ENCODE data around the gene UMODL1. TPM values are rescaled to one million over a fixed set of nuclear protein-coding genes. Genes with fewer than 3 reads are reported as not detected.

UMODL1 gene
- total and polyA plus RNA-seq, 2 of the 13 experiments (the other 11 are each of a cell fraction or from before 2014, with no cell fraction given), result not detected

DNA sequence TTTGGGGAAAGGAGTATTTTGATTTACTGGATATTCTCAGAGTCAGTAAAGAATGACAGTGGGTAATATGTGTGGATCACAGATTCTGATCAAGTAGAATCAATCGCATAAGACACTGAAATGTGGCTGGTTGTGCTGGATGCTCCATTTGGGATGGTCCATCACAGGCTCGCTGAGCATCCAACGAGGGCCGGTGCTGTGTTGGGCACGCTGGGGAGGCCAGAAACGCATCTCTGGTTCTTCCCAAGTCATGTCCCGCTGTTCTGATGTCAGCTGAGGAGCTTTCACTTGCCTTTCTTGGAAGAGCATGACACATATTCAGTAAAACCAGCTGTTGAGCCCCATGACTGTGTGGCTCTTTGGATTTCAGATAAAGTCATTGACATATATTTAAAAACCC, 72.0 kb downstream of the UMODL1 start:
- ChIA-PET POLR2A (no interaction called here), CTCF (ENCODE audit: low intra/inter-chr PET ratio, low total read pairs) (no interaction called here)
- no peak for DNase-seq (ENCODE audit: low spot score)
- no peaks in the 10 kb centered on the region for H3K9me3 ChIP-seq (ENCODE audit: low read length)
- no peak for ATAC-seq
- H2AFZ ChIP-seq (ENCODE audit: low read length), result no peak overlapping the region
- FAIRE-seq, result no peak
- peaks cover 4 to 28% of the 10 kb centered on the region in 2 experiments; a peak in 3 of 5 replicates for H3K27me3 ChIP-seq (ENCODE audit: control insufficient read depth in 1 of 2, insufficient read depth in 2 of 2, low read length in 2 of 2)
- H3K36me3 ChIP-seq (replicated peaks in 1 of 2; ENCODE audit: control insufficient read depth in 1 of 2, insufficient read depth in 2 of 2, low read length in 2 of 2), result no peaks in the 10 kb centered on the region
- peaks cover 7% of the 10 kb centered on the region; the same call in 1 of the 2 replicates for H3K4me1 ChIP-seq (ENCODE audit: insufficient read depth, low read length)
- H3K4me3 ChIP-seq (replicated peaks in 1 of 3; ENCODE audit: insufficient read depth in 1 of 3, low read depth in 2 of 3, low read length in 3 of 3), result no peak overlapping the region
- WGBS (ENCODE audit: low lambda C conversion rate), result 41% methylated on average over 2 of the region's 7 CpGs
- intact Hi-C loops (cut with micrococcal nuclease; ENCODE audit: unreplicated experiment), result no loop called here
- H3K4me2 ChIP-seq (ENCODE audit: low read depth, low read length), result no peak overlapping the region
- BruUV-seq (replicated peaks), result no TSS peak
- no peak overlapping the region for H3K9ac ChIP-seq (ENCODE audit: insufficient read depth, low read depth, low read length)
- H3K79me2 ChIP-seq (ENCODE audit: insufficient read depth, low read length), result no peaks in the 10 kb centered on the region
- no peaks in the 10 kb centered on the region for H4K20me1 ChIP-seq (ENCODE audit: insufficient read depth, low read length)
- in situ Hi-C loops (cut with HindIII; ENCODE audit: extremely low pct_ligation_motif_present, low pct_unique_long_range_greater_than_20kb), result no loop called here
- no peak overlapping the region for H3K27ac ChIP-seq (ENCODE audit: extremely low read length, insufficient read depth, low read length)
- TF ChIP-seq ZNF383 (CRISPR knock-in tag; IDR thresholded peaks at IDR 0.05; ENCODE audit: borderline replicate concordance) (no peak), KDM4B (CRISPR knock-in tag; IDR thresholded peaks at IDR 0.05) (no peak), SP5 (CRISPR knock-in tag; IDR thresholded peaks at IDR 0.05; ENCODE audit: borderline replicate concordance, low read depth) (no peak), RXRB (CRISPR knock-in tag; IDR thresholded peaks at IDR 0.05; ENCODE audit: borderline replicate concordance) (no peak), ZNF329 (CRISPR knock-in tag; IDR thresholded peaks at IDR 0.05; ENCODE audit: low read depth) (no peak), NR2C2 (CRISPR knock-in tag; IDR thresholded peaks at IDR 0.05; ENCODE audit: borderline replicate concordance) (no peak), IRX3 (CRISPR knock-in tag; IDR thresholded peaks at IDR 0.05; ENCODE audit: borderline replicate concordance, low read depth) (no peak), KDM2A (CRISPR knock-in tag; IDR thresholded peaks at IDR 0.05; ENCODE audit: borderline replicate concordance, low read depth) (no peak), ZIK1 (CRISPR knock-in tag; IDR thresholded peaks at IDR 0.05; ENCODE audit: borderline replicate concordance, low read depth) (no peak), SP4 (CRISPR knock-in tag; IDR thresholded peaks at IDR 0.05) (no peak), ZNF136 (CRISPR knock-in tag; IDR thresholded peaks at IDR 0.05; ENCODE audit: low read depth) (no peak), NFYB (CRISPR knock-in tag; IDR thresholded peaks at IDR 0.05) (no peak), ZNF772 (CRISPR knock-in tag; IDR thresholded peaks at IDR 0.05) (no peak), PAX8 (CRISPR knock-in tag; IDR thresholded peaks at IDR 0.05; ENCODE audit: borderline replicate concordance) (no peak)
- TF ChIP-seq, protein P1, sequence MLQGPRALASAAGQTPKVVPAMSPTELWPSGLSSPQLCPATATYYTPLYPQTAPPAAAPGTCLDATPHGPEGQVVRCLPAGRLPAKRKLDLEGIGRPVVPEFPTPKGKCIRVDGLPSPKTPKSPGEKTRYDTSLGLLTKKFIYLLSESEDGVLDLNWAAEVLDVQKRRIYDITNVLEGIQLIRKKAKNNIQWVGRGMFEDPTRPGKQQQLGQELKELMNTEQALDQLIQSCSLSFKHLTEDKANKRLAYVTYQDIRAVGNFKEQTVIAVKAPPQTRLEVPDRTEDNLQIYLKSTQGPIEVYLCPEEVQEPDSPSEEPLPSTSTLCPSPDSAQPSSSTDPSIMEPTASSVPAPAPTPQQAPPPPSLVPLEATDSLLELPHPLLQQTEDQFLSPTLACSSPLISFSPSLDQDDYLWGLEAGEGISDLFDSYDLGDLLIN (CRISPR knock-in tag; IDR thresholded peaks at IDR 0.05; ENCODE audit: borderline replicate concordance), result no peak
- TF ChIP-seq, protein P2, sequence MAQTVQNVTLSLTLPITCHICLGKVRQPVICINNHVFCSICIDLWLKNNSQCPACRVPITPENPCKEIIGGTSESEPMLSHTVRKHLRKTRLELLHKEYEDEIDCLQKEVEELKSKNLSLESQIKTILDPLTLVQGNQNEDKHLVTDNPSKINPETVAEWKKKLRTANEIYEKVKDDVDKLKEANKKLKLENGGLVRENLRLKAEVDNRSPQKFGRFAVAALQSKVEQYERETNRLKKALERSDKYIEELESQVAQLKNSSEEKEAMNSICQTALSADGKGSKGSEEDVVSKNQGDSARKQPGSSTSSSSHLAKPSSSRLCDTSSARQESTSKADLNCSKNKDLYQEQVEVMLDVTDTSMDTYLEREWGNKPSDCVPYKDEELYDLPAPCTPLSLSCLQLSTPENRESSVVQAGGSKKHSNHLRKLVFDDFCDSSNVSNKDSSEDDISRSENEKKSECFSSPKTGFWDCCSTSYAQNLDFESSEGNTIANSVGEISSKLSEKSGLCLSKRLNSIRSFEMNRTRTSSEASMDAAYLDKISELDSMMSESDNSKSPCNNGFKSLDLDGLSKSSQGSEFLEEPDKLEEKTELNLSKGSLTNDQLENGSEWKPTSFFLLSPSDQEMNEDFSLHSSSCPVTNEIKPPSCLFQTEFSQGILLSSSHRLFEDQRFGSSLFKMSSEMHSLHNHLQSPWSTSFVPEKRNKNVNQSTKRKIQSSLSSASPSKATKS (CRISPR knock-in tag; IDR thresholded peaks at IDR 0.05), result no peak
- TF ChIP-seq, protein P3, sequence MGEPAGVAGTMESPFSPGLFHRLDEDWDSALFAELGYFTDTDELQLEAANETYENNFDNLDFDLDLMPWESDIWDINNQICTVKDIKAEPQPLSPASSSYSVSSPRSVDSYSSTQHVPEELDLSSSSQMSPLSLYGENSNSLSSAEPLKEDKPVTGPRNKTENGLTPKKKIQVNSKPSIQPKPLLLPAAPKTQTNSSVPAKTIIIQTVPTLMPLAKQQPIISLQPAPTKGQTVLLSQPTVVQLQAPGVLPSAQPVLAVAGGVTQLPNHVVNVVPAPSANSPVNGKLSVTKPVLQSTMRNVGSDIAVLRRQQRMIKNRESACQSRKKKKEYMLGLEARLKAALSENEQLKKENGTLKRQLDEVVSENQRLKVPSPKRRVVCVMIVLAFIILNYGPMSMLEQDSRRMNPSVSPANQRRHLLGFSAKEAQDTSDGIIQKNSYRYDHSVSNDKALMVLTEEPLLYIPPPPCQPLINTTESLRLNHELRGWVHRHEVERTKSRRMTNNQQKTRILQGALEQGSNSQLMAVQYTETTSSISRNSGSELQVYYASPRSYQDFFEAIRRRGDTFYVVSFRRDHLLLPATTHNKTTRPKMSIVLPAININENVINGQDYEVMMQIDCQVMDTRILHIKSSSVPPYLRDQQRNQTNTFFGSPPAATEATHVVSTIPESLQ (CRISPR knock-in tag; conservative IDR thresholded peaks at IDR 0.05), result no peak
- TF ChIP-seq, protein P4, sequence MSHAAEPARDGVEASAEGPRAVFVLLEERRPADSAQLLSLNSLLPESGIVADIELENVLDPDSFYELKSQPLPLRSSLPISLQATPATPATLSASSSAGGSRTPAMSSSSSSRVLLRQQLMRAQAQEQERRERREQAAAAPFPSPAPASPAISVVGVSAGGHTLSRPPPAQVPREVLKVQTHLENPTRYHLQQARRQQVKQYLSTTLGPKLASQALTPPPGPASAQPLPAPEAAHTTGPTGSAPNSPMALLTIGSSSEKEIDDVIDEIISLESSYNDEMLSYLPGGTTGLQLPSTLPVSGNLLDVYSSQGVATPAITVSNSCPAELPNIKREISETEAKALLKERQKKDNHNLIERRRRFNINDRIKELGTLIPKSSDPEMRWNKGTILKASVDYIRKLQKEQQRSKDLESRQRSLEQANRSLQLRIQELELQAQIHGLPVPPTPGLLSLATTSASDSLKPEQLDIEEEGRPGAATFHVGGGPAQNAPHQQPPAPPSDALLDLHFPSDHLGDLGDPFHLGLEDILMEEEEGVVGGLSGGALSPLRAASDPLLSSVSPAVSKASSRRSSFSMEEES (CRISPR knock-in tag; IDR thresholded peaks at IDR 0.05), result no peak
